ENCODE results near the gene TNFRSF4.

The TNFRSF4 gene

GRCh38 chr1:1166642-1167397, 47.1 kb downstream of the TNFRSF4 start:
- no peak for DNase-seq

- DNase-seq: no peak
Observed at GRCh38 chr1:1165900-1166421, 48.0 kb downstream of the TNFRSF4 start.

GRCh38 chr1:1165485-1165884, 48.5 kb downstream of the TNFRSF4 start:
- no peak for DNase-seq

- DNase-seq: no peak
Observed at GRCh38 chr1:1164701-1165451, 49.1 kb downstream of the TNFRSF4 start.

- no peak for DNase-seq
Observed at GRCh38 chr1:1164361-1164700, 49.6 kb downstream of the TNFRSF4 start.

- DNase-seq: no peak
Observed at GRCh38 chr1:1163538-1164070, 50.3 kb downstream of the TNFRSF4 start.

GRCh38 chr1:1162597-1163537, 51.1 kb downstream of the TNFRSF4 start:
- no peak for DNase-seq

- no peak for DNase-seq
Observed at GRCh38 chr1:1161683-1162079, 52.3 kb downstream of the TNFRSF4 start.
